Neural progenitor cell (in vitro differentiated cells): ENCODE measurements around the gene CSNK1G1.

Experiments used
- EZH2phosphoT487 ChIP-seq: fragments of 200-600 bp; sonication (generic); IDR thresholded peaks from 2 replicates; pipeline ENCODE4 v1.6.1; 2017; ENCODE audit warnings: antibody characterized with exemption
- TF ChIP-seq, protein P1 (sequence below): fragments of 200-600 bp; sonication (generic); IDR thresholded peaks from 2 replicates; pipeline ENCODE4 v1.5.1; 2017; ENCODE audit warnings: antibody characterized with exemption, mild to moderate bottlenecking

DNA sequence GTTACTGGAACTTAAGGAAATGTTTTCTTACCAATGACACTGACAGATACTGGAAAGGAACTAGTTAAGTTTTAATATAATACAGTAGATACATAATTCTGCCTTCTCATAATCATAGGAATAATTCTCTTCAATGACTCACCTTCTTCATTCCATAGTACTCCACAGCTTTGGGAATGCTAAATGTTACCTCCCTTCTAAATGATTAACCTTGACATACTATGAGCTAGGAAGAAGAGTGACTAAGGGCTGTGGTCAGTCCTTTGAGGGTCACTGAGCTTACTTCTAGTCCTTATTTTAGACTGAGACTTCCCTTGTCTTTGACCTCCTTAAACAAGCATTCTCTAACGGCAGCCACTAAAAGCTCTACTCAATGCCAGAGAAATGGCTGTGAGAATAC, 123.6 kb downstream of the CSNK1G1 start:
- TF ChIP-seq, protein P1, sequence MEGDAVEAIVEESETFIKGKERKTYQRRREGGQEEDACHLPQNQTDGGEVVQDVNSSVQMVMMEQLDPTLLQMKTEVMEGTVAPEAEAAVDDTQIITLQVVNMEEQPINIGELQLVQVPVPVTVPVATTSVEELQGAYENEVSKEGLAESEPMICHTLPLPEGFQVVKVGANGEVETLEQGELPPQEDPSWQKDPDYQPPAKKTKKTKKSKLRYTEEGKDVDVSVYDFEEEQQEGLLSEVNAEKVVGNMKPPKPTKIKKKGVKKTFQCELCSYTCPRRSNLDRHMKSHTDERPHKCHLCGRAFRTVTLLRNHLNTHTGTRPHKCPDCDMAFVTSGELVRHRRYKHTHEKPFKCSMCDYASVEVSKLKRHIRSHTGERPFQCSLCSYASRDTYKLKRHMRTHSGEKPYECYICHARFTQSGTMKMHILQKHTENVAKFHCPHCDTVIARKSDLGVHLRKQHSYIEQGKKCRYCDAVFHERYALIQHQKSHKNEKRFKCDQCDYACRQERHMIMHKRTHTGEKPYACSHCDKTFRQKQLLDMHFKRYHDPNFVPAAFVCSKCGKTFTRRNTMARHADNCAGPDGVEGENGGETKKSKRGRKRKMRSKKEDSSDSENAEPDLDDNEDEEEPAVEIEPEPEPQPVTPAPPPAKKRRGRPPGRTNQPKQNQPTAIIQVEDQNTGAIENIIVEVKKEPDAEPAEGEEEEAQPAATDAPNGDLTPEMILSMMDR = no peak
- TF ChIP-seq EZH2phosphoT487 = no peak
